GM21723 (cell line): ENCODE measurements around the gene FSD1L.

Source experiments
- ATAC-seq: cut with Tn5 transposase; IDR thresholded peaks from one replicate; pipeline ENCODE4 v1.9.1; 2021; ENCODE audit warnings: mild to moderate bottlenecking, moderate library complexity; ENCODE audit not compliant: unreplicated experiment

FSD1L gene

GRCh38 chr9:105432247-105432842 is 15.5 kb upstream of the FSD1L start:
- no peak for ATAC-seq

GRCh38 chr9:105435453-105435852 is 12.4 kb upstream of the FSD1L start:
- no peak for ATAC-seq

GRCh38 chr9:105436783-105437182 is 11.1 kb upstream of the FSD1L start:
- no peak for ATAC-seq

- ATAC-seq = no peak
Observed at GRCh38 chr9:105437704-105438103, 10.1 kb upstream of the FSD1L start.

GRCh38 chr9:105438141-105438806 is 9.6 kb upstream of the FSD1L start:
- no peak for ATAC-seq

GRCh38 chr9:105439428-105439827 is 8.4 kb upstream of the FSD1L start:
- ATAC-seq = no peak

- no peak for ATAC-seq
Observed at GRCh38 chr9:105441616-105442160, 6.1 kb upstream of the FSD1L start.

GRCh38 chr9:105443121-105443520 is 4.7 kb upstream of the FSD1L start:
- no peak for ATAC-seq

- ATAC-seq = no peak
Observed at GRCh38 chr9:105444130-105444529, 3.7 kb upstream of the FSD1L start.

GRCh38 chr9:105445203-105445881 is 2.5 kb upstream of the FSD1L start:
- ATAC-seq = no peak

GRCh38 chr9:105447386-105447813 is 434 bp upstream of the FSD1L start:
- ATAC-seq = no peak

- no peak for ATAC-seq
Observed at GRCh38 chr9:105449081-105449480, 1.2 kb downstream of the FSD1L start.

GRCh38 chr9:105452185-105452584 is 4.4 kb downstream of the FSD1L start:
- no peak for ATAC-seq

GRCh38 chr9:105455836-105456475 is 8.1 kb downstream of the FSD1L start:
- ATAC-seq = no peak

GRCh38 chr9:105457560-105458294 is 9.9 kb downstream of the FSD1L start:
- no peak for ATAC-seq

- ATAC-seq = no peak
Observed at GRCh38 chr9:105458404-105458803, 10.6 kb downstream of the FSD1L start.

- no peak for ATAC-seq
Observed at GRCh38 chr9:105459336-105459735, 11.5 kb downstream of the FSD1L start.

GRCh38 chr9:105466898-105467455 is 19.1 kb downstream of the FSD1L start:
- ATAC-seq = no peak

GRCh38 chr9:105468875-105469274 is 21.0 kb downstream of the FSD1L start:
- no peak for ATAC-seq

- no peak for ATAC-seq
Observed at GRCh38 chr9:105473221-105473620, 25.4 kb downstream of the FSD1L start.
